ENCODE results near the gene GALK1. TPM values are rescaled to one million over a fixed set of nuclear protein-coding genes. Genes with fewer than 3 reads are reported as not detected.

Gene GALK1
- total and polyA plus RNA-seq, 2 of the 13 experiments (the other 11 are each of a cell fraction or from before 2014, with no cell fraction given) = 59.9 to 93.6 TPM

DNA sequence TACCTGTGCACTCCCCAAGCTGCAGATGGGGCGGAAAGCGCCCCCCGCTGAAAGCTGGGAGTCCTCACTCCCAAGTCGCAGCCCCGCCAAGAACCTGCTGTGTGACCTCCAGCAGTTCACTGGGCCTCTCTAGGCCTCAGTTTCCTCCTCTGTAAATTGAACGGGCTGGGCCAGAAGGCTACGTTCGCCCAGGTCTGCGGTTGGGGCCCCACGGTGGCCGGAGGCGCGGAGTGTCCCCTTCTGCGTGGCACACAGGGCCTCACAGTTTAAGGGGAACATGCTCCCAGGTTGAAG lies 628 bp downstream of the GALK1 start (continued):
- TF ChIP-seq, protein P1, sequence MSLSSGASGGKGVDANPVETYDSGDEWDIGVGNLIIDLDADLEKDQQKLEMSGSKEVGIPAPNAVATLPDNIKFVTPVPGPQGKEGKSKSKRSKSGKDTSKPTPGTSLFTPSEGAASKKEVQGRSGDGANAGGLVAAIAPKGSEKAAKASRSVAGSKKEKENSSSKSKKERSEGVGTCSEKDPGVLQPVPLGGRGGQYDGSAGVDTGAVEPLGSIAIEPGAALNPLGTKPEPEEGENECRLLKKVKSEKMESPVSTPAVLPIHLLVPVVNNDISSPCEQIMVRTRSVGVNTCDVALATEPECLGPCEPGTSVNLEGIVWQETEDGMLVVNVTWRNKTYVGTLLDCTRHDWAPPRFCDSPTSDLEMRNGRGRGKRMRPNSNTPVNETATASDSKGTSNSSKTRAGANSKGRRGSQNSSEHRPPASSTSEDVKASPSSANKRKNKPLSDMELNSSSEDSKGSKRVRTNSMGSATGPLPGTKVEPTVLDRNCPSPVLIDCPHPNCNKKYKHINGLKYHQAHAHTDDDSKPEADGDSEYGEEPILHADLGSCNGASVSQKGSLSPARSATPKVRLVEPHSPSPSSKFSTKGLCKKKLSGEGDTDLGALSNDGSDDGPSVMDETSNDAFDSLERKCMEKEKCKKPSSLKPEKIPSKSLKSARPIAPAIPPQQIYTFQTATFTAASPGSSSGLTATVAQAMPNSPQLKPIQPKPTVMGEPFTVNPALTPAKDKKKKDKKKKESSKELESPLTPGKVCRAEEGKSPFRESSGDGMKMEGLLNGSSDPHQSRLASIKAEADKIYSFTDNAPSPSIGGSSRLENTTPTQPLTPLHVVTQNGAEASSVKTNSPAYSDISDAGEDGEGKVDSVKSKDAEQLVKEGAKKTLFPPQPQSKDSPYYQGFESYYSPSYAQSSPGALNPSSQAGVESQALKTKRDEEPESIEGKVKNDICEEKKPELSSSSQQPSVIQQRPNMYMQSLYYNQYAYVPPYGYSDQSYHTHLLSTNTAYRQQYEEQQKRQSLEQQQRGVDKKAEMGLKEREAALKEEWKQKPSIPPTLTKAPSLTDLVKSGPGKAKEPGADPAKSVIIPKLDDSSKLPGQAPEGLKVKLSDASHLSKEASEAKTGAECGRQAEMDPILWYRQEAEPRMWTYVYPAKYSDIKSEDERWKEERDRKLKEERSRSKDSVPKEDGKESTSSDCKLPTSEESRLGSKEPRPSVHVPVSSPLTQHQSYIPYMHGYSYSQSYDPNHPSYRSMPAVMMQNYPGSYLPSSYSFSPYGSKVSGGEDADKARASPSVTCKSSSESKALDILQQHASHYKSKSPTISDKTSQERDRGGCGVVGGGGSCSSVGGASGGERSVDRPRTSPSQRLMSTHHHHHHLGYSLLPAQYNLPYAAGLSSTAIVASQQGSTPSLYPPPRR (CRISPR knock-in tag; IDR thresholded peaks at IDR 0.05; ENCODE audit: borderline replicate concordance) = no peak
- no peak for TF ChIP-seq ZNF101 (CRISPR knock-in tag; IDR thresholded peaks at IDR 0.05; ENCODE audit: borderline replicate concordance, low read depth)
- peak; percentile 35; the same call in 1 of the 2 replicates for TF ChIP-seq ZSCAN12 (CRISPR knock-in tag; IDR thresholded peaks at IDR 0.05)
- no peak for TF ChIP-seq PITX1 (CRISPR knock-in tag; IDR thresholded peaks at IDR 0.05)
- TF ChIP-seq, protein P2, sequence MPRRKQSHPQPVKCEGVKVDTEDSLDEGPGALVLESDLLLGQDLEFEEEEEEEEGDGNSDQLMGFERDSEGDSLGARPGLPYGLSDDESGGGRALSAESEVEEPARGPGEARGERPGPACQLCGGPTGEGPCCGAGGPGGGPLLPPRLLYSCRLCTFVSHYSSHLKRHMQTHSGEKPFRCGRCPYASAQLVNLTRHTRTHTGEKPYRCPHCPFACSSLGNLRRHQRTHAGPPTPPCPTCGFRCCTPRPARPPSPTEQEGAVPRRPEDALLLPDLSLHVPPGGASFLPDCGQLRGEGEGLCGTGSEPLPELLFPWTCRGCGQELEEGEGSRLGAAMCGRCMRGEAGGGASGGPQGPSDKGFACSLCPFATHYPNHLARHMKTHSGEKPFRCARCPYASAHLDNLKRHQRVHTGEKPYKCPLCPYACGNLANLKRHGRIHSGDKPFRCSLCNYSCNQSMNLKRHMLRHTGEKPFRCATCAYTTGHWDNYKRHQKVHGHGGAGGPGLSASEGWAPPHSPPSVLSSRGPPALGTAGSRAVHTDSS (CRISPR knock-in tag; conservative IDR thresholded peaks at IDR 0.05) = no peak
- TF ChIP-seq, protein P3, sequence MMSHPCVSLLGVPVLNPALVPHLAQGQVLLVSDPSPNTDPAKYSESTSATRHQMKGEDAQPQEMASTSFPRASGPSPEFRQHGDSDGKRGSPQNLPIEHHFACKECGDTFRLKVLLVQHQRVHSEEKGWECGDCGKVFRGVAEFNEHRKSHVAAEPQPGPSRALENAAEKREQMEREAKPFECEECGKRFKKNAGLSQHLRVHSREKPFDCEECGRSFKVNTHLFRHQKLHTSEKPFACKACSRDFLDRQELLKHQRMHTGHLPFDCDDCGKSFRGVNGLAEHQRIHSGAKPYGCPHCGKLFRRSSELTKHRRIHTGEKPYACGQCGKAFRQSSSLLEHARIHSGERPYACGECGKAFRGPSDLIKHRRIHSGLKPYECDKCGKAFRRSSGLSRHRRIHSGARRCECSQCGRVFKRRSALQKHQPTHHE (CRISPR knock-in tag; IDR thresholded peaks at IDR 0.05; ENCODE audit: borderline replicate concordance) = no peak
- peak; percentile 43; the same call in 1 of the 2 replicates for TF ChIP-seq ZNF510 (CRISPR knock-in tag; IDR thresholded peaks at IDR 0.05; ENCODE audit: low read depth)
- no peak for TF ChIP-seq GTF3A (CRISPR knock-in tag; conservative IDR thresholded peaks at IDR 0.05)
- no peak for TF ChIP-seq SRF (IDR thresholded peaks at IDR 0.05; ENCODE audit: low read depth, low read length)
- TF ChIP-seq HMG20A (CRISPR knock-in tag; IDR thresholded peaks at IDR 0.05; ENCODE audit: borderline replicate concordance) = no peak
- 0 out of 2 replicates have a peak, but pooled peaks have one; percentile 34 for TF ChIP-seq RCOR2 (CRISPR knock-in tag; IDR thresholded peaks at IDR 0.05)
- TF ChIP-seq, protein P4, sequence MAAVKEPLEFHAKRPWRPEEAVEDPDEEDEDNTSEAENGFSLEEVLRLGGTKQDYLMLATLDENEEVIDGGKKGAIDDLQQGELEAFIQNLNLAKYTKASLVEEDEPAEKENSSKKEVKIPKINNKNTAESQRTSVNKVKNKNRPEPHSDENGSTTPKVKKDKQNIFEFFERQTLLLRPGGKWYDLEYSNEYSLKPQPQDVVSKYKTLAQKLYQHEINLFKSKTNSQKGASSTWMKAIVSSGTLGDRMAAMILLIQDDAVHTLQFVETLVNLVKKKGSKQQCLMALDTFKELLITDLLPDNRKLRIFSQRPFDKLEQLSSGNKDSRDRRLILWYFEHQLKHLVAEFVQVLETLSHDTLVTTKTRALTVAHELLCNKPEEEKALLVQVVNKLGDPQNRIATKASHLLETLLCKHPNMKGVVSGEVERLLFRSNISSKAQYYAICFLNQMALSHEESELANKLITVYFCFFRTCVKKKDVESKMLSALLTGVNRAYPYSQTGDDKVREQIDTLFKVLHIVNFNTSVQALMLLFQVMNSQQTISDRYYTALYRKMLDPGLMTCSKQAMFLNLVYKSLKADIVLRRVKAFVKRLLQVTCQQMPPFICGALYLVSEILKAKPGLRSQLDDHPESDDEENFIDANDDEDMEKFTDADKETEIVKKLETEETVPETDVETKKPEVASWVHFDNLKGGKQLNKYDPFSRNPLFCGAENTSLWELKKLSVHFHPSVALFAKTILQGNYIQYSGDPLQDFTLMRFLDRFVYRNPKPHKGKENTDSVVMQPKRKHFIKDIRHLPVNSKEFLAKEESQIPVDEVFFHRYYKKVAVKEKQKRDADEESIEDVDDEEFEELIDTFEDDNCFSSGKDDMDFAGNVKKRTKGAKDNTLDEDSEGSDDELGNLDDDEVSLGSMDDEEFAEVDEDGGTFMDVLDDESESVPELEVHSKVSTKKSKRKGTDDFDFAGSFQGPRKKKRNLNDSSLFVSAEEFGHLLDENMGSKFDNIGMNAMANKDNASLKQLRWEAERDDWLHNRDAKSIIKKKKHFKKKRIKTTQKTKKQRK (IDR thresholded peaks at IDR 0.05; ENCODE audit: low read length) = no peak
- no peak for TF ChIP-seq ZSCAN29 (CRISPR knock-in tag; conservative IDR thresholded peaks at IDR 0.05)
- no peak for TF ChIP-seq ZNF577 (CRISPR knock-in tag; IDR thresholded peaks at IDR 0.05; ENCODE audit: borderline replicate concordance, low read depth)
- TF ChIP-seq FOXK1 (CRISPR knock-in tag; IDR thresholded peaks at IDR 0.05; ENCODE audit: borderline replicate concordance, low read depth) = no peak; the same call in 1 of the 2 replicates
- TF ChIP-seq AGO2 (optimal IDR thresholded peaks at IDR 0.05; ENCODE audit: low read depth, low read length) = no peak
- peak; percentile 85; the same call in 1 of the 2 replicates for TF ChIP-seq EED (CRISPR knock-in tag; IDR thresholded peaks at IDR 0.05)
- no peak for TF ChIP-seq ZSCAN21 (CRISPR knock-in tag; IDR thresholded peaks at IDR 0.05; ENCODE audit: borderline replicate concordance)
- no peak for TF ChIP-seq ELF1 (CRISPR knock-in tag; IDR thresholded peaks at IDR 0.05)

Data from HepG2 (cell line).